HG03108 (cell line): ENCODE measurements around the gene CCDC14.
"Not testable (repeated sequence)": the region's sequence is repeated elsewhere in the genome, so short reads cannot be mapped to it uniquely, and the experiment has no call there.

Experiments used
- ATAC-seq: cut with Tn5 transposase; IDR thresholded peaks from one replicate; pipeline ENCODE4 v1.9.1; 2021; ENCODE audit warnings: moderate library complexity; ENCODE audit not compliant: unreplicated experiment

CCDC14 gene

GRCh38 chr3:123966799-123967198 lies 5.8 kb upstream of the CCDC14 start:
- ATAC-seq = not testable (repeated sequence)

GRCh38 chr3:123964793-123965192 lies 3.8 kb upstream of the CCDC14 start:
- ATAC-seq = not testable (repeated sequence)

DNA sequence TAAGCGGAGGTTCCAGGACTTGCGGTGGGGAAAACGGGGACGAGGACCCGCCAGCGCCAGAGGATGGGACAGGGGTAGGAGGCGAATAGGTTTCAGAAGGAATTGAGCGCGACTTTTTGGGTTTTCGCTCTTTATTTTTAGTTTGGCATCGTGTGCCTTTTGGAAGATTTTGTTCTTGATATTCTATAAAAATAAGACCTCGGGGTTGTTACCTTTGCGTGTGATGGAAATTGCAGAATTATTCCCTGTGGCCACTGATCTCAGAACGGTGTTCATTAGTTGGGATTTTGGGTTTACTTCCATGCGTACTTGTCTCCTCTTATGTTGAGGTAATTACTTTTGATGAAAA lies 453 bp upstream of the CCDC14 start:
- ATAC-seq = no peak

GRCh38 chr3:123953735-123954134 lies 7.3 kb downstream of the CCDC14 start:
- ATAC-seq = peak; percentile 72

GRCh38 chr3:123952844-123953520 lies 8.0 kb downstream of the CCDC14 start:
- ATAC-seq = no peak

DNA sequence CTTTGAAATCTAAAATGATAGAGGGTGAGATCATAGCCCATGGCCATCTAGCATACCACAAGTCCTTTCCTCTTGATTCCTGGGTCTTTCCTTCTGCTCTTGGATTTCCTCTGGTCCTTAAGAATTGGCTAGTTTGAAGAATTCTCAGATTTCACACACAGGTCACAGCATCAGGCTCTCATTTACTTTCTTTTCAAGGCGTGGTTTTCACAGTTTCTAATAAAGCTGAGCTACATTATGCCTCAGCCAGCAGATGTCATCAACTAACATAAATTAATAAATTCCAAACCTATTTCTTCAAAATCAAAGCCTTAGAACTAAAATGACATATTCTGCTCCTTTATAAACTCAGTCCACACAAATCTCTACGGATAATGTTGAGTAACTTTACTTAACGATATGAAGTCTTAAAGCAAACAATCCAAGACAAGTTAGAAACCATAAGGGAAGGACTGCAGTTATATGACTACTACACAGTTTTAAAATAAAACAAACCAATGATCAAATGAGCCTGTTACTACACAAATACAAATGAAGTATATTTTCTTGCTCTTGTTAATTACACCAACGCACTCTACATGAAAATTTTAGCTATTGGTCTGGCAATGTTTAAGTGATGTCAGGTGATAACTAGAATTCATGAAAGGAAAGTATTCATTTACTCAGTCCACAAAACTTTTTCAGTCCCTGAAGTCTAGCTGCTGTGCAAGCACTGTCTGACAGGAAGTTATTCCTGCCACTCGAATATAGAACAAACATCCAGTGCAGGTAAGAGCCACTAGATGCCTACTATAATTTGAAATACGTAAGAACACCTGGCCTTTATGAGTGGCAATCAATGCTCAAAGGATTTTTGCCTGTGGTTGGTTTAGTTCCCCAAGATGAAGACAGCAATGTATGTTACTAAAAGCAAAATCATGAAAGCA lies 9.2 kb downstream of the CCDC14 start:
- ATAC-seq = no peak

DNA sequence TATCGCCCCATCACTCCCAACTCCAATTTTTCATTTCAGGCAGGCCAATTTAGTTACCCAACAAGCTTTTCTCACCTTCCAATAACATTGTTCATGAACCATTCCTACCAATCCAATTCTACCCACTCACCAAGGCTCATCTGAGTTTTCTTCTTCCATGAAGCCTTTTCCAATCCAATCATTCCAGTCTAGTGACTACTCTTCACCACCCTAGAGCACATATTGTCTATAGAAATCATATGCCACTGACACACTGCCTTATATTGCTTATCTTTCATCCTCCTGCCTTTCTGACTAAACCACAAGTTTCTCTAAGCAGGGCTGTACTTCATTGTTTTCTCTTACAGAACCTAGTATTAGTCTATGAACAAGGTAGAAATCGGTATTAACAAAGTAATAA lies 11.4 kb downstream of the CCDC14 start:
- ATAC-seq = no peak

DNA sequence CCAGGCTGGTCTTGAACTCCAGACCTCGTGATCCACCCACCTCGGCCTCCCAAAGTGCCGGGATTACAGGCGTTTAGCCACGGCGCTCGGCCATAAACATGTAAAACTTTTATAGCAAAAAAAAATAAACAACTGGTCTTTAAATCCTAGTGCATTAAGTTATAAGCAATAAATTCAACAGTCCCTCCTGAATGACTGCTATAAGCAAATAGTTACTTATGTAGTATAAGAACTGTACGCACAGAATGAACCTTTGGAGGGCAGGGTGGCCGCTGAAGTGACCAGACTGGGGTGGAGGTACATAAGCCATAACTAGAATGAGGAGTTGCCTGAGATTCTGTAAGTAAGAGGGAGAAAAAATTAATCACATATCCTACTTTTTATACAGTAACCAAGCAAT lies 12.6 kb downstream of the CCDC14 start:
- ATAC-seq = no peak

GRCh38 chr3:123947482-123947881 lies 13.5 kb downstream of the CCDC14 start:
- ATAC-seq = no peak

GRCh38 chr3:123941542-123941941 lies 19.5 kb downstream of the CCDC14 start:
- ATAC-seq = no peak

DNA sequence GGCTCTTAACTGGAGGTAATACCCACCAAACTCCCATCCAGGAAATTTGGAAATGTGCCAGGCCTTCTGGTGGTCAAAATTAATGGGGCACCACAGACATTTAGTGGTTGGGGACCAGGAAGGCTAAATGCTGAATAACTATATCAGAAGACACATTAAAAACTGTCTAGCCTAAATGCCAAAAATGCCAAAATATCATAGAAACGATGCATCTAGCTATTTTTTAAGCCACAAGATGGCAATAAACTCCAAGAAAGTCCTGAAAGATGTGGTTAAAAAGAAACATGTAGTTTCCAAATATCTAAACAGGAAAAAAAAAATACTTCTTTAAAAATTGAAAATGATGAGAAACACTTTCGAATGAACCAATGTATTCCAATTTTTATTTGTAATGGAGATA lies 19.9 kb downstream of the CCDC14 start:
- no peak for ATAC-seq

DNA sequence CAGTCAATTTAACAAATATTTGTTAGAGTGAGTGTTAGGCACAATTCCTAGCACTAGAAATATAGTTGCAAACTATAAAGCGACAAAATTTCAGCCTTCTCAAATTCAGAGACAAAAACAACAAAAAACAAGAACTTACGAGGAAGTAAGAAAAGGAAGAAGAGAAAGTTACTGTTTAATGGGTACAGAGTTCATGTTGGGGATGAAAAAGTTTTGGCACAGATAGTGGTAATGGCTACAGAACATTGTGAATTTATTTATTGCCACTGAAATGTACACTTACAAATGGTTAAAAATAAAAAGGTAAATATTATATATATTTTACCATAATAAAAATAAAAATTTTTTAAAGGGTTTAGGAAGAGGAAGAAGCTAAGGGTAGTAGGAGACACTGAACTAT lies 21.3 kb downstream of the CCDC14 start:
- no peak for ATAC-seq

DNA sequence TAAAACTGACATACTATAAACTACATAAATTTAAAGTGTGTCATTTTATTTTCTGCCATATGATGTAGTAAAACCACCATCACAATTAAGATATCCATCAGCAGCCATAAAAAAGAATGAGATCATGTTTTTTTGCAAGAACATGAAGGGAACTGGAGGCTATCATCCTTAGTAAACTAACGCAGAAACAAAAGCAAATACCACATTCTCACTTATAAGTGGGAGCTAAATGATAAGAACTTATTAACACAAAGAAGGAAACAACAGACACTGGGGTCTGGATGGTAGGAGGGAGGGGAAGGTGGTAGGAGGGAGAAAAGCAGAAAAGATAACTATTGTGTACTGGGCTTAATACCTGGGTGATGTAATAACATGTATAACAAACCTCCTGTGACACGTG lies 24.6 kb downstream of the CCDC14 start:
- no peak for ATAC-seq

DNA sequence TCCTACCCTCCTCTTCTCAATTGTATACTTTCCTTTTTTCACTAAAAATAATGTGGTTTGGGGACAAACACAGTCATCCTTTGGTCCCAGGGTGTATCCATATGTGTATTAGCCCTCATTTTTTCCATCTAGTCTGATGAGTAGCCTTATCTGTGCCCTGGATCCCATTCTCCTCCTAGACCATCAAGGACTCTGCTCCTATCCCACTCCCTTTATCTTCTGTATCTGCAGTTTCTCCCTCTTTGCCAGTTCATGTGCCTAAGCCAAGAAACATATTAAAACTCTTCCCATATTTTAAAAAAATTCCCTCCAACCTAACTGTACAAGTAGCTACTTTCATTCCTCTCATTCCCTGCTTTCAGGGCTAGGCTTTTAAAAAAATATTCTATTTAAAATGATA lies 25.2 kb downstream of the CCDC14 start:
- ATAC-seq = no peak

GRCh38 chr3:123934250-123934649 lies 26.8 kb downstream of the CCDC14 start:
- ATAC-seq = no peak

- no peak for ATAC-seq
Observed at GRCh38 chr3:123930445-123930844, 30.6 kb downstream of the CCDC14 start.

GRCh38 chr3:123929325-123929724 lies 31.7 kb downstream of the CCDC14 start:
- no peak for ATAC-seq

DNA sequence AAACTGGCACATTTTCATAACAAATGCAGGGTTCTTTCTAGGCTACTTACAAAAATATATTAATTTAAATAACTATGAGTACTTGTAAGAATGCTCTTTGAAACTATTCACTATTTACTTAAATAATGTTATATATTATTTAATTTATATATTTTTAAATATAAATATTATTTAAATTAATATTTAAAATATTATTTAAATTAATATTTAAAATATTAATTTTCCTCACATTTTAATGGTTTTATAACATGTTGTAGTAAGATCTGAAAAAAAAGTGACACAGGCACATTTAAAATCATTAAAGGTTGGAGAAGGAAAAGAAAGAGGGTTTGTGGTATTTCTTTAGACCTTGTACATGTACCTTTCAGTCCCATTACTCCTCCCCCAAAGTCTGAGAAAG lies 34.6 kb downstream of the CCDC14 start:
- no peak for ATAC-seq

- ATAC-seq = no peak
Observed at GRCh38 chr3:123920868-123921267, 40.2 kb downstream of the CCDC14 start.

GRCh38 chr3:123920383-123920782 lies 40.6 kb downstream of the CCDC14 start:
- no peak for ATAC-seq

DNA sequence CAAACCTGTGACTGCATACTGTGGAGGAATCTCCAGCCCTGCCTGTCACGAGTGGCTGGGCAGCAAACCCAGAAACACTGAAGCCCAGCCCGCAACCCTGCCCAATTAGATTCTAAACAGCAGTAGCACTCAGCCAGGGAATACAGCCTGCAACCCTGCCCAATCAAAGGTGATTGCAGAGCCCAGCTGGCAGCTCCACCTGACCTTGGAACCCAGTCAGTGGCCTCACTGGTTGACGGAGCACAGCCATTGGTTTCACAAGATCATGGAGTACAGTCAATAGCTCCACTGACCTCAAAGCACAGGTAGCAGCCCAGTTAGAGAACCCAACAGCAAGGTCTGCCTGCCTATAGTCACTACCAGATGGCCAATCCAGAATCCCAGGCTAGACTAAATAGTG lies 41.7 kb downstream of the CCDC14 start:
- ATAC-seq = no peak

DNA sequence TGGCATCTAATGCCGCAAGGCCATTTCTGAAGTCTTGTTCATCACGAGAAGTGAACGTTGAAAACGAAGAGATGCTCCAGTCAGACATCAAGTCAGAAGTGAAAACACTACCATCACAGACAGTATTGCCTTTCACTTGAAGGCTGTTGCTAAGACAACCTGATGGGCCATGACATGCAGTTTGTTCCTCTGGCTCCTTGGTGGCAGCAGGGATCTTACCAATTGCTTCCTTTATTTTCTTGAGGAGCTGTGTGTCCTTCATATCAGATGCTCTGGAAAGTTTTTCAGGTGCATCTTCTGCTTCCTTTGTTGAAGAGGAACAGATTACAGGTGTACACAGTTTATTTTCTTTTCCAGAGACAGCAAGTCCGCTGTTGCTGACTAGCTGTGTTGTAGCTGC lies 46.2 kb downstream of the CCDC14 start:
- ATAC-seq = no peak
